Activated CD4-positive, alpha-beta T cell treated with anti-CD3 and anti-CD28 coated beads, Interleukin-2, amount 10 ng/mL, durations not matched to agents 7 days and 5 days (primary cell): ENCODE data around the gene GREM1. TPM values are rescaled to one million over a fixed set of nuclear protein-coding genes. Genes with fewer than 3 reads are reported as not detected.

Experiments
- CTCF ChIA-PET: fragments of 350-600 bp; sonication (Branson Sonifier 250); formaldehyde crosslinking; loops from one replicate; lab custom pipeline; 2021; ENCODE audit warnings: antibody characterized with exemption; lab: Charles Lee
- POLR2A ChIA-PET: fragments of 350-600 bp; sonication (Branson Sonifier 250); formaldehyde crosslinking; loops from one replicate; lab custom pipeline; 2021; ENCODE audit warnings: antibody characterized with exemption; lab: Charles Lee
- DNase-seq: peaks from one replicate; pipeline ENCODE4 v3.0.0-alpha.2; 2020
- H3K27ac Mint-ChIP-seq: one replicate; pipeline ENCODE4 v1.8.0; 2021; ENCODE audit warnings: mild to moderate bottlenecking, moderate library complexity, mixed read lengths
- H3K27me3 Mint-ChIP-seq: one replicate; pipeline ENCODE4 v1.8.0; 2021; ENCODE audit warnings: mixed read lengths
- H3K36me3 Mint-ChIP-seq: one replicate; pipeline ENCODE4 v1.8.0; 2021; ENCODE audit warnings: low read depth, mixed read lengths
- H3K4me1 Mint-ChIP-seq: one replicate; pipeline ENCODE4 v1.8.0; 2021; ENCODE audit warnings: mixed read lengths
- H3K4me3 Mint-ChIP-seq: one replicate; pipeline ENCODE4 v1.8.0; 2021; ENCODE audit warnings: mild to moderate bottlenecking, moderate library complexity, mixed read lengths
- H3K9me3 Mint-ChIP-seq: one replicate; pipeline ENCODE4 v1.8.0; 2021; ENCODE audit warnings: mixed read lengths
- total RNA-seq, 2 experiments: library from RNA; stranded (reverse); gene quantifications; one replicate each; pipeline ENCODE4 v1.2.3, GENCODE V29; 2021

The GREM1 gene
- total RNA-seq: not detected

GRCh38 chr15:32717426-32718226 lies at the start of gene GREM1:
GREM1 (plus strand) TSS chr15:32718004; CDS start chr15:32730691, 12,687 bp downstream.
- ChIA-PET CTCF (no interaction called here), POLR2A (no interaction called here)
- peak within 1 kb of the TSS; percentile 26 for H3K4me3 Mint-ChIP-seq
- peaks cover 83% of the 10 kb centered on the region for H3K27me3 Mint-ChIP-seq
- H3K4me1 Mint-ChIP-seq: peaks cover 22% of the 10 kb centered on the region
- no peaks in the 10 kb centered on the region for H3K9me3 Mint-ChIP-seq
- no peaks in the 10 kb centered on the region for H3K36me3 Mint-ChIP-seq
- H3K27ac Mint-ChIP-seq: no peak within 1 kb of the TSS
- no peak for DNase-seq

- no peak for DNase-seq
- no peaks in the 10 kb centered on the region for H3K4me1 Mint-ChIP-seq
- ChIA-PET CTCF (interaction anchor here (0.9 to 1.3 kb wide), 2 partner anchors 10 to 13 kb away, joined by 3 to 4 read pairs; no protein-coding TSS in a partner anchor), POLR2A (no interaction called here)
- no peaks in the 10 kb centered on the region for H3K27me3 Mint-ChIP-seq
- H3K36me3 Mint-ChIP-seq: peaks cover 8% of the 10 kb centered on the region
- no peak overlapping the region for H3K4me3 Mint-ChIP-seq
- H3K27ac Mint-ChIP-seq: no peak overlapping the region
- no peaks in the 10 kb centered on the region for H3K9me3 Mint-ChIP-seq
Measured at GRCh38 chr15:32668942-32669341, 48.9 kb upstream of the GREM1 start.

GRCh38 chr15:32669896-32670611 lies 47.8 kb upstream of the GREM1 start:
- CTCF ChIA-PET: interaction anchor here (0.9 to 1.3 kb wide), 2 partner anchors 9 to 14 kb away, joined by 3 to 4 read pairs; no protein-coding TSS in a partner anchor
- POLR2A ChIA-PET: no interaction called here
- H3K36me3 Mint-ChIP-seq: peaks cover 8% of the 10 kb centered on the region
- no peak overlapping the region for H3K27ac Mint-ChIP-seq
- no peak for DNase-seq
- no peaks in the 10 kb centered on the region for H3K9me3 Mint-ChIP-seq
- no peak overlapping the region for H3K4me3 Mint-ChIP-seq
- no peaks in the 10 kb centered on the region for H3K27me3 Mint-ChIP-seq
- no peaks in the 10 kb centered on the region for H3K4me1 Mint-ChIP-seq

GRCh38 chr15:32670623-32671022 lies 47.2 kb upstream of the GREM1 start:
- POLR2A ChIA-PET: no interaction called here
- Mint-ChIP-seq H3K9me3 (no peaks in the 10 kb centered on the region), H3K4me1 (no peaks in the 10 kb centered on the region), H3K27ac (no peak overlapping the region), H3K36me3 (peaks cover 8% of the 10 kb centered on the region), H3K4me3 (no peak overlapping the region), H3K27me3 (no peaks in the 10 kb centered on the region)
- CTCF ChIA-PET: no interaction called here
- DNase-seq: no peak

GRCh38 chr15:32671339-32672325 lies 46.2 kb upstream of the GREM1 start:
- no peaks in the 10 kb centered on the region for H3K9me3 Mint-ChIP-seq
- peaks cover 4% of the 10 kb centered on the region for H3K36me3 Mint-ChIP-seq
- no peak for DNase-seq
- H3K4me1 Mint-ChIP-seq: no peaks in the 10 kb centered on the region
- CTCF ChIA-PET: no interaction called here
- no peak overlapping the region for H3K4me3 Mint-ChIP-seq
- POLR2A ChIA-PET: no interaction called here
- H3K27ac Mint-ChIP-seq: no peak overlapping the region
- H3K27me3 Mint-ChIP-seq: no peaks in the 10 kb centered on the region

GRCh38 chr15:32674681-32675080 lies 43.1 kb upstream of the GREM1 start:
- ChIA-PET POLR2A (no interaction called here), CTCF (no interaction called here)
- Mint-ChIP-seq H3K27ac (no peak overlapping the region), H3K36me3 (no peaks in the 10 kb centered on the region), H3K4me1 (no peaks in the 10 kb centered on the region), H3K4me3 (no peak overlapping the region), H3K9me3 (no peaks in the 10 kb centered on the region), H3K27me3 (no peaks in the 10 kb centered on the region)
- DNase-seq: no peak

GRCh38 chr15:32675466-32675865 lies 42.3 kb upstream of the GREM1 start:
- ChIA-PET CTCF (interaction anchor here (1.2 kb wide), 1 partner anchor 9 kb away, joined by 3 read pairs; no protein-coding TSS in a partner anchor), POLR2A (no interaction called here)
- no peak overlapping the region for H3K27ac Mint-ChIP-seq
- DNase-seq: no peak
- H3K9me3 Mint-ChIP-seq: no peaks in the 10 kb centered on the region
- no peak overlapping the region for H3K4me3 Mint-ChIP-seq
- no peaks in the 10 kb centered on the region for H3K27me3 Mint-ChIP-seq
- no peaks in the 10 kb centered on the region for H3K4me1 Mint-ChIP-seq
- no peaks in the 10 kb centered on the region for H3K36me3 Mint-ChIP-seq

GRCh38 chr15:32676169-32676568 lies 41.6 kb upstream of the GREM1 start:
- Mint-ChIP-seq H3K27me3 (no peaks in the 10 kb centered on the region), H3K36me3 (no peaks in the 10 kb centered on the region), H3K4me3 (no peak overlapping the region), H3K9me3 (no peaks in the 10 kb centered on the region), H3K4me1 (no peaks in the 10 kb centered on the region), H3K27ac (no peak overlapping the region)
- CTCF ChIA-PET: interaction anchor here (1.2 kb wide), 1 partner anchor 8 kb away, joined by 3 read pairs; no protein-coding TSS in a partner anchor
- POLR2A ChIA-PET: no interaction called here
- DNase-seq: no peak

GRCh38 chr15:32677238-32677750 lies 40.5 kb upstream of the GREM1 start:
- DNase-seq: no peak
- Mint-ChIP-seq H3K27ac (no peak overlapping the region), H3K27me3 (no peaks in the 10 kb centered on the region), H3K4me3 (no peak overlapping the region), H3K9me3 (no peaks in the 10 kb centered on the region), H3K36me3 (no peaks in the 10 kb centered on the region), H3K4me1 (no peaks in the 10 kb centered on the region)
- ChIA-PET CTCF (no interaction called here), POLR2A (no interaction called here)

- CTCF ChIA-PET: interaction anchor here (0.6 to 1.1 kb wide), 3 partner anchors 10 to 159 kb away, joined by 3 to 5 read pairs (median 4); no protein-coding TSS in a partner anchor
- Mint-ChIP-seq H3K9me3 (no peaks in the 10 kb centered on the region), H3K4me3 (no peak overlapping the region), H3K27me3 (no peaks in the 10 kb centered on the region), H3K36me3 (peaks cover 4% of the 10 kb centered on the region), H3K4me1 (peaks cover 6% of the 10 kb centered on the region), H3K27ac (no peak overlapping the region)
- no peak for DNase-seq
- POLR2A ChIA-PET: no interaction called here
Measured at GRCh38 chr15:32679298-32679690, 38.5 kb upstream of the GREM1 start.

GRCh38 chr15:32682569-32682968 lies 35.2 kb upstream of the GREM1 start:
- Mint-ChIP-seq H3K27me3 (no peaks in the 10 kb centered on the region), H3K27ac (no peak overlapping the region), H3K9me3 (no peaks in the 10 kb centered on the region), H3K4me3 (no peak overlapping the region), H3K36me3 (peaks cover 8% of the 10 kb centered on the region), H3K4me1 (peaks cover 8% of the 10 kb centered on the region)
- DNase-seq: no peak
- POLR2A ChIA-PET: no interaction called here
- CTCF ChIA-PET: no interaction called here

GRCh38 chr15:32682977-32683630 lies 34.7 kb upstream of the GREM1 start:
- Mint-ChIP-seq H3K4me1 (peaks cover 8% of the 10 kb centered on the region), H3K27ac (no peak overlapping the region), H3K36me3 (peaks cover 8% of the 10 kb centered on the region), H3K4me3 (no peak overlapping the region), H3K9me3 (no peaks in the 10 kb centered on the region), H3K27me3 (no peaks in the 10 kb centered on the region)
- ChIA-PET POLR2A (no interaction called here), CTCF (no interaction called here)
- DNase-seq: no peak
